ENCODE data around the gene DDX6.

- TF ChIP-seq CTCF (IDR thresholded peaks at IDR 0.05): no peak
- TF ChIP-seq POLR2A (IDR thresholded peaks at IDR 0.05): no peak
Measured at GRCh38 chr11:118757876-118758399, 33.0 kb downstream of the DDX6 start.

Data from thyroid gland (tissue), 4 donors.